MM.1S (cell line): Measurements from ENCODE around the gene ARPC2.
A peak's percentile ranks its signal among the peaks of the same experiment; 100 is the strongest.

Source experiments
- DNase-seq: peaks from one replicate; pipeline ENCODE4 v3.0.0-alpha.2; 2015
- H2AFZ ChIP-seq: fragments of 300-600 bp; sonication (generic); 2 replicates; pipeline ENCODE4 v1.6.0; 2016; ENCODE audit warnings: antibody characterized with exemption, low read length
- H3F3A ChIP-seq: fragments of 300-600 bp; sonication (generic); 2 replicates; pipeline ENCODE4 v1.6.1; 2016; ENCODE audit warnings: mild to moderate bottlenecking, antibody characterized with exemption, low read length, moderate library complexity, mixed read lengths; ENCODE audit not compliant: insufficient read depth
- H3K27ac ChIP-seq: fragments of 300-600 bp; sonication (generic); 2 replicates; pipeline ENCODE4 v1.5.1; 2016; ENCODE audit warnings: mild to moderate bottlenecking, low read length
- H3K27me3 ChIP-seq: fragments of 300-600 bp; sonication (generic); replicated peaks from 2 replicates; pipeline ENCODE4 v1.6.0; 2016; ENCODE audit warnings: low read length; ENCODE audit not compliant: insufficient read depth
- H3K36me3 ChIP-seq: fragments of 300-600 bp; sonication (generic); replicated peaks from 2 replicates; pipeline ENCODE4 v1.6.1; 2016; ENCODE audit warnings: mild to moderate bottlenecking, low read length, mixed read lengths; ENCODE audit not compliant: insufficient read depth
- H3K4me1 ChIP-seq: fragments of 300-600 bp; sonication (generic); 2 replicates; pipeline ENCODE4 v1.6.1; 2016; ENCODE audit warnings: low read length, mixed read lengths
- H3K4me2 ChIP-seq: fragments of 300-600 bp; sonication (generic); 2 replicates; pipeline ENCODE4 v1.6.0; 2016; ENCODE audit warnings: low read depth, low read length
- H3K4me3 ChIP-seq: fragments of 300-600 bp; sonication (generic); 2 replicates; pipeline ENCODE4 v1.5.1; 2016; ENCODE audit warnings: low read length, mixed read lengths
- H3K79me2 ChIP-seq: fragments of 300-600 bp; sonication (generic); 2 replicates; pipeline ENCODE4 v1.6.1; 2016; ENCODE audit warnings: mixed run types, low read length, mixed read lengths
- H3K9ac ChIP-seq: fragments of 300-600 bp; sonication (generic); 2 replicates; pipeline ENCODE4 v1.6.1; 2016; ENCODE audit warnings: low read length, mixed read lengths
- H3K9me2 ChIP-seq: fragments of 300-600 bp; sonication (generic); replicated peaks from 2 replicates; pipeline ENCODE4 v1.6.1; 2016; ENCODE audit warnings: mild to moderate bottlenecking, low read length, mixed read lengths; ENCODE audit not compliant: insufficient read depth
- H3K9me3 ChIP-seq: fragments of 300-600 bp; sonication (generic); replicated peaks from 2 replicates; pipeline ENCODE4 v1.6.1; 2016; ENCODE audit warnings: mild to moderate bottlenecking, low read length, mixed read lengths; ENCODE audit not compliant: insufficient read depth
- H4K20me1 ChIP-seq: fragments of 300-600 bp; sonication (generic); 2 replicates; pipeline ENCODE4 v1.6.1; 2016; ENCODE audit warnings: mild to moderate bottlenecking, low read length, moderate library complexity, mixed read lengths; ENCODE audit not compliant: insufficient read depth
- CTCF ChIP-seq: fragments of 300-600 bp; sonication (generic); IDR thresholded peaks from 2 replicates; pipeline ENCODE4 v1.5.1; 2016; ENCODE audit warnings: antibody characterized with exemption, low read length, mixed read lengths
- EZH2 ChIP-seq: fragments of 300-600 bp; sonication (generic); optimal IDR thresholded peaks from 2 replicates; pipeline ENCODE3; 2017; ENCODE audit warnings: low read depth, mild to moderate bottlenecking, antibody characterized with exemption, low read length, mixed read lengths
- EZH2phosphoT487 ChIP-seq: fragments of 300-600 bp; sonication (generic); IDR thresholded peaks from 2 replicates; pipeline ENCODE4 v1.6.1; 2018; ENCODE audit warnings: antibody characterized with exemption, low read length

The ARPC2 gene

GRCh38 chr2:218219934-218220333 lies 2.9 kb downstream of the ARPC2 start:
- Histone ChIP-seq H4K20me1 (peaks cover 11% of the 10 kb centered on the region; the same call in 1 of the 2 replicates), H3K4me2 (peak overlapping the region; percentile 88), H3K9me2 (no peaks in the 10 kb centered on the region), H2AFZ (no peak overlapping the region), H3K79me2 (peaks cover 87% of the 10 kb centered on the region), H3K9me3 (no peaks in the 10 kb centered on the region), H3K36me3 (peaks cover 14% of the 10 kb centered on the region; the same call in 1 of the 2 replicates), H3K4me3 (peak overlapping the region; percentile 94), H3K27ac (peak overlapping the region; percentile 85), H3K27me3 (no peaks in the 10 kb centered on the region), H3K4me1 (peaks cover 51% of the 10 kb centered on the region), H3F3A (peaks cover 81% of the 10 kb centered on the region), H3K9ac (peak overlapping the region; percentile 92; the same call in 1 of the 2 replicates)
- DNase-seq, result peak; percentile 23
- TF ChIP-seq CTCF (no peak), EZH2 (no peak), EZH2phosphoT487 (no peak)

- H3K27ac ChIP-seq, result peak overlapping the region; percentile 85; the same call in 1 of the 2 replicates
- peaks cover 98% of the 10 kb centered on the region for H3K79me2 ChIP-seq
- TF ChIP-seq EZH2 (no peak), CTCF (no peak), EZH2phosphoT487 (no peak)
- H3K9ac ChIP-seq, result peak overlapping the region; percentile 92; the same call in 1 of the 2 replicates
- H3K4me3 ChIP-seq, result peak overlapping the region; percentile 94
- H3K4me2 ChIP-seq, result peak overlapping the region; percentile 88
- H3K4me1 ChIP-seq, result peaks cover 58% of the 10 kb centered on the region
- H4K20me1 ChIP-seq, result peaks cover 11% of the 10 kb centered on the region; the same call in 1 of the 2 replicates
- peaks cover 84% of the 10 kb centered on the region for H3F3A ChIP-seq
- peaks cover 14% of the 10 kb centered on the region; the same call in 1 of the 2 replicates for H3K36me3 ChIP-seq
- no peaks in the 10 kb centered on the region for H3K9me3 ChIP-seq
- no peaks in the 10 kb centered on the region for H3K9me2 ChIP-seq
- DNase-seq, result no peak
- no peaks in the 10 kb centered on the region for H3K27me3 ChIP-seq
- no peak overlapping the region for H2AFZ ChIP-seq
Measured at GRCh38 chr2:218221000-218221399, 4.0 kb downstream of the ARPC2 start.

GRCh38 chr2:218223046-218223445 lies 6.1 kb downstream of the ARPC2 start:
- Histone ChIP-seq H3K27me3 (no peaks in the 10 kb centered on the region), H3K27ac (peak overlapping the region; percentile 85; the same call in 1 of the 2 replicates), H3K79me2 (peaks cover 99% of the 10 kb centered on the region), H2AFZ (no peak overlapping the region), H3K9ac (no peak overlapping the region), H3K4me3 (no peak overlapping the region), H3K4me2 (peak overlapping the region; percentile 88; the same call in 1 of the 2 replicates), H3K36me3 (peaks cover 14% of the 10 kb centered on the region; the same call in 1 of the 2 replicates), H4K20me1 (peaks cover 11% of the 10 kb centered on the region; the same call in 1 of the 2 replicates), H3F3A (peaks cover 83% of the 10 kb centered on the region), H3K9me2 (no peaks in the 10 kb centered on the region), H3K9me3 (no peaks in the 10 kb centered on the region), H3K4me1 (peaks cover 66% of the 10 kb centered on the region)
- no peak for DNase-seq
- TF ChIP-seq EZH2, result no peak
- no peak for TF ChIP-seq CTCF
